ENCODE measurements around the gene AARSD1.
"Not testable (repeated sequence)": the region's sequence is repeated elsewhere in the genome, so short reads cannot be mapped to it uniquely, and the experiment has no call there.

Gene AARSD1

GRCh38 chr17:42964161-42964932 lies at the start of gene AARSD1:
AARSD1 (minus strand) TSS chr17:42964454; CDS start chr17:42964440, 14 bp downstream.
- peak; percentile 98 for DNase-seq

GRCh38 chr17:43013296-43013695 lies 49.0 kb upstream of the AARSD1 start:
- DNase-seq, result no peak

GRCh38 chr17:43011728-43012472 lies 47.6 kb upstream of the AARSD1 start:
- no peak for DNase-seq

- DNase-seq, result no peak
Observed at GRCh38 chr17:43010667-43011308, 46.5 kb upstream of the AARSD1 start.

- peak; percentile 71 for DNase-seq
Observed at GRCh38 chr17:43006639-43007551, 42.6 kb upstream of the AARSD1 start, which contains the start of gene IFI35. IFI35 (plus strand) TSS chr17:43006784; CDS start chr17:43006948, 164 bp downstream.

GRCh38 chr17:43003542-43004172 lies 39.4 kb upstream of the AARSD1 start:
- no peak for DNase-seq

- not testable (repeated sequence) for DNase-seq
Observed at GRCh38 chr17:43000894-43001293, 36.6 kb upstream of the AARSD1 start.

- no peak for DNase-seq
Observed at GRCh38 chr17:42999003-42999525, 34.8 kb upstream of the AARSD1 start.

- peak; percentile 100 for DNase-seq
Observed at GRCh38 chr17:42997984-42998938, 34.0 kb upstream of the AARSD1 start, which contains the start of gene RPL27. RPL27 (plus strand) TSS chr17:42998419; CDS start chr17:42998751, 332 bp downstream.

GRCh38 chr17:42997390-42997983 lies 33.2 kb upstream of the AARSD1 start:
- DNase-seq, result no peak

GRCh38 chr17:42993913-42994312 lies 29.7 kb upstream of the AARSD1 start:
- not testable (repeated sequence) for DNase-seq

GRCh38 chr17:42992872-42993271 lies 28.6 kb upstream of the AARSD1 start:
- no peak for DNase-seq

GRCh38 chr17:42991471-42991870 lies 27.2 kb upstream of the AARSD1 start:
- no peak for DNase-seq

GRCh38 chr17:42989726-42990652 lies 25.7 kb upstream of the AARSD1 start:
- DNase-seq, result no peak

- no peak for DNase-seq
Observed at GRCh38 chr17:42989141-42989540, 24.9 kb upstream of the AARSD1 start.

- no peak for DNase-seq
Observed at GRCh38 chr17:42985225-42985624, 21.0 kb upstream of the AARSD1 start.

GRCh38 chr17:42982266-42982665 lies 18.0 kb upstream of the AARSD1 start:
- DNase-seq, result no peak

GRCh38 chr17:42980766-42981397 lies 16.6 kb upstream of the AARSD1 start:
- DNase-seq, result peak; percentile 51

Data from eye (tissue), 1 donor.